Measurements from ENCODE around the gene TTLL9. TPM values are rescaled to one million over a fixed set of nuclear protein-coding genes. Genes with fewer than 3 reads are reported as not detected.

The TTLL9 gene
- total and polyA plus RNA-seq, 8 donors, result 0.20 to 6.2 (median 2.3) TPM

DNA sequence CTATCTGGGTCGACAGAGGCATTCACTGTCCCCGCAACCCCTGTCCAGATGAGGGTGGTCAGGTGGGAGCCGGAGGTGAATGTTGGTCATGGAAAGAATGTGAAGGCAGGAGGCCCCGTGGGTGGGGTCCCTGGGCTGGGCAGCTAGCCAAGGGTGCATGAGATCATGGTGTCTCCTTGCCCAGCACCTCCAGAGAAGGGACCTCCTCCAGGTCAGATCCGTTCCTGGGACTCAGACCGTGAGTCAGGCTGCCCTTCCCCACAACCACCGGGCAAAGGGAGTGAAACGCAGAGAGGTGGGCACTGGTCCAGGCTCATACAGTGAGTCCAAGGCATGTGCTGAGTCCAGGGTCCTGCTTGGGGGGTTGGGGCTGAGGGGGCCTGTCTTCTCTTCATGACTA lies 28.5 kb upstream of the TTLL9 start:
- H3K27me3 ChIP-seq, result peaks cover 0 to 6% of the 10 kb centered on the region in 2 donors
- no peaks in the 10 kb centered on the region for H3K36me3 ChIP-seq
- peak; percentile 5 for ATAC-seq
- H3K27ac ChIP-seq, result no peak overlapping the region
- no peaks in the 10 kb centered on the region for H3K9me3 ChIP-seq
- intact Hi-C loops (cut with DNase I), result no loop called here
- H3K4me3 ChIP-seq, result no peak overlapping the region
- TF ChIP-seq, protein P1, sequence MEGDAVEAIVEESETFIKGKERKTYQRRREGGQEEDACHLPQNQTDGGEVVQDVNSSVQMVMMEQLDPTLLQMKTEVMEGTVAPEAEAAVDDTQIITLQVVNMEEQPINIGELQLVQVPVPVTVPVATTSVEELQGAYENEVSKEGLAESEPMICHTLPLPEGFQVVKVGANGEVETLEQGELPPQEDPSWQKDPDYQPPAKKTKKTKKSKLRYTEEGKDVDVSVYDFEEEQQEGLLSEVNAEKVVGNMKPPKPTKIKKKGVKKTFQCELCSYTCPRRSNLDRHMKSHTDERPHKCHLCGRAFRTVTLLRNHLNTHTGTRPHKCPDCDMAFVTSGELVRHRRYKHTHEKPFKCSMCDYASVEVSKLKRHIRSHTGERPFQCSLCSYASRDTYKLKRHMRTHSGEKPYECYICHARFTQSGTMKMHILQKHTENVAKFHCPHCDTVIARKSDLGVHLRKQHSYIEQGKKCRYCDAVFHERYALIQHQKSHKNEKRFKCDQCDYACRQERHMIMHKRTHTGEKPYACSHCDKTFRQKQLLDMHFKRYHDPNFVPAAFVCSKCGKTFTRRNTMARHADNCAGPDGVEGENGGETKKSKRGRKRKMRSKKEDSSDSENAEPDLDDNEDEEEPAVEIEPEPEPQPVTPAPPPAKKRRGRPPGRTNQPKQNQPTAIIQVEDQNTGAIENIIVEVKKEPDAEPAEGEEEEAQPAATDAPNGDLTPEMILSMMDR (IDR thresholded peaks at IDR 0.05), result no peak
- peaks cover 9 to 27% of the 10 kb centered on the region in 2 donors for H3K4me1 ChIP-seq
- no peak for DNase-seq

DNA sequence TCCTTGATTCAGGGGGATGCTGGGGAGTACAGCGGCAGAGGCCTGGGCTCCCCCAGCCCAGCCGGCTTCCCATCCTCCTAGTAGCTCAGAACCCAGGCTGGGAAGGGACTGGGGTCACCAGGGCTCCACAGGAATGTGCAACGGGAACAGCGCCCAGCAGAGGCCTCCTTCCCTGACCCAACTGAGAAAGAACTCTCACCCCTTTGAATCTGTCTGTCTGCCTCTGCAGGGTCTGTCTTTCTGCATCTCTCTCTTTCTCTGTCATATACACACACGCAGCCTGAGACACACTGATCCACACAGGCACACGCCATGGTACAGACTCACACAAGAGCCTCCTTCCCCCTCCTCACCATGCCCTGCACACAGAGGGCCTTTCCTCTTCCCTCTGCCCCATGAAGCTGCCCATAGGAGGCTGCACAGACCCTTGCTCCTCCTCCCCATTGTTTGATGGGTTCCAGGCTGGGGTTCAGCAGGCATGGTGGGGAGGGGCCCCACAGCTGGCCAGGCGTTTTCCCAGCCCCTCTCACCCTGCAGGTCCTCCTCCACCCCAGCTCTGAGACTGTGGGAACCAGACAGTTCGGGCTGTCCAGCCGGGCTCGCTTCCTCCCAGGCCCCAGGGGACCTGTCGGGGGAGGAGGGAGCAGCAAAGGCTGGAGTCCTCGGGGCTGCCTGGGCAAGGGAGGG lies 27.8 kb upstream of the TTLL9 start:
- Histone ChIP-seq H3K27ac (no peak overlapping the region), H3K36me3 (no peaks in the 10 kb centered on the region), H3K4me3 (no peak overlapping the region), H3K4me1 (peaks cover 3 to 20% of the 10 kb centered on the region in 2 donors), H3K27me3 (peaks cover 0 to 5% of the 10 kb centered on the region in 2 donors), H3K9me3 (no peaks in the 10 kb centered on the region)
- peak; percentile 25 for ATAC-seq
- peak in 1 of 4 donors; percentile 58 for DNase-seq
- TF ChIP-seq, protein P1 (IDR thresholded peaks at IDR 0.05), result no peak
- intact Hi-C loops (cut with DNase I), result no loop called here

DNA sequence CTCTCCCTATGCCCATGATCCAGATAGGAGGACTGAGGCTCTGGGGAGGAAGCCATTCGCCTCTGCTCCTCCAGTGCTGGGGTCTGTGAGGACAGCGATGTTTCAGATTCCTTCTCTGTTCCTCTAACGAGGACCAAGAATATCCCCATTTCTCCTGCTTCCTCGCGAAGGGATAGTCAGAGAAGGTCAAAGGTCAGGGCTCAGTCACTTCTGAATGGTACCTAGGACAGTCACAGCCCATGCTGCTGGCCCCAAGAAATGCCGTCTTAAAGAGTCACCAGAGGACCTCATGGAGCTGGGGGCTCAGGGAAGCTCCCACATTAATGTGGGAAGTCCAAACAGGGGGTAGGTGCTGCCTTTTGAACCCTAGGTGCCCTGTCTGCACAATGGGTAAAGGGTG lies 27.1 kb upstream of the TTLL9 start:
- Histone ChIP-seq H3K4me3 (no peak overlapping the region), H3K9me3 (no peaks in the 10 kb centered on the region), H3K4me1 (peaks cover 0 to 14% of the 10 kb centered on the region in 2 donors), H3K27me3 (peaks cover 0 to 8% of the 10 kb centered on the region in 2 donors), H3K27ac (peak overlapping the region in 1 of 2 donors; percentile 4), H3K36me3 (no peaks in the 10 kb centered on the region)
- intact Hi-C loops (cut with DNase I), result no loop called here
- DNase-seq (no peak), ATAC-seq (no peak)
- TF ChIP-seq, protein P1 (IDR thresholded peaks at IDR 0.05), result no peak

DNA sequence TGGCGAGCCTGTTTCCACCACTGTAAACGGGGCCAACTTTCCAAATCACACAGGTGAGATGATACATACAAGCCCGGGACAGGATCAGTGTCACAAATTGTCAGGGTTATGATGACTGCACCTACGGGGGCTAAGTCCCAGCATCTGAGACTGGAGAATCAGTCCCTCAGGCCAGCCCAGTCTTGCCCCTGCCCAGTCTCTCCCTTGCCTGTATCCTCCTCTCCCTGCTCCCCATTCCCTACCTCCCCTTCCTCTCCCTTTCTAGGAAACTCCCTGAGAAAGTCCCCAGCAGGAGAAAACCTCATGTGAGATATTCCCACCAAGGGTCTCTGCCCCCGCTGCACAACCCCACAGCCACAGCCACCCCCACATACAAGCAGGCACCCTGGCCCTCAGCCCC lies 26.6 kb upstream of the TTLL9 start:
- TF ChIP-seq, protein P1 (IDR thresholded peaks at IDR 0.05), result no peak

DNA sequence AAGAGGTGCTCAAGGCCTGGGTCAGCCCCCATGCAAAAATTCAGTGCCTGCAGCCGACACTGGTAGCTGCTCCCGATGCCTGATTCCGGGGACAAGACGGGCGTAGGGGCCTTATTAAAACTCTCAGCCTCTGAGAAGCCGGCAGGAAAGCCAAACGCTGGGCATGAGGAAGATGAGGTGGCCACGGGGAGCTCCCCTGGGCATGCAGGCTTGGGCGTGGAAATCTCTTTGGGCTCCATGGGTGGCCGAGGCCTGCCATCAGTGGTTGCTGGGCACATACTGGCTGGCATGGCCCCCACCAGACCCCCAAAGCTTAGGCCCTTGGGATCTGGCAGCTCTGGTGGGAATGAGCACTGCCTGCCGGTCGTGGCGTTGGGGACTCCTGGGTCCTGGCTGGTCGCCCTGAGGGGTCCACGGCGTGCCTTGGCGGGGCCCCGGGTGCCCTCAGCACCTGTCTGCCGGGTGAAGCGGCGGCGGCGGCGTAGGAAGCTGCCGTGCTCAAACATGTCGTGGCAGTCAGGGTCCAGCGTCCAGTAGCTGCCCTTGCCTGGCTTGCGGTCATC lies 25.6 kb upstream of the TTLL9 start:
- Histone ChIP-seq H3K36me3 (no peaks in the 10 kb centered on the region), H3K4me3 (peak overlapping the region in 1 of 2 donors; percentile 19), H3K9me3 (no peaks in the 10 kb centered on the region), H3K4me1 (peaks cover 0 to 5% of the 10 kb centered on the region in 2 donors), H3K27ac (no peak overlapping the region), H3K27me3 (peaks cover 7 to 18% of the 10 kb centered on the region in 2 donors)
- intact Hi-C loops (cut with DNase I), result no loop called here
- TF ChIP-seq, protein P1 (IDR thresholded peaks at IDR 0.05), result no peak
- DNase-seq (no peak), ATAC-seq (no peak)

More for the DNA sequence above, 26.6 kb upstream of the TTLL9 start:
- Histone ChIP-seq H3K9me3 (no peaks in the 10 kb centered on the region), H3K27ac (peak overlapping the region in 1 of 2 donors; percentile 26), H3K4me3 (peak overlapping the region in 1 of 2 donors; percentile 19), H3K27me3 (peaks cover 0 to 10% of the 10 kb centered on the region in 2 donors), H3K36me3 (no peaks in the 10 kb centered on the region), H3K4me1 (peaks cover 0 to 8% of the 10 kb centered on the region in 2 donors)
- intact Hi-C loops (cut with DNase I), result no loop called here
- DNase-seq, result no peak
- no peak for ATAC-seq
